ENCODE results near the gene BIRC6.

GRCh38 chr2:32559136-32559535 is 202.3 kb downstream of the BIRC6 start:
- TF ChIP-seq CTCF (IDR thresholded peaks at IDR 0.05; ENCODE audit: insufficient read depth, low read length, poor library complexity, severe bottlenecking) (no peak), EZH2phosphoT487 (conservative IDR thresholded peaks at IDR 0.05; ENCODE audit: low read length) (no peak)
